Mesothelial cell of epicardium (in vitro differentiated cells): Measurements from ENCODE around the gene TMF1. TPM values are rescaled to one million over a fixed set of nuclear protein-coding genes. Genes with fewer than 3 reads are reported as not detected.

ENCODE experiments used
- DNase-seq, 2 experiments: peaks; one replicate each; pipeline ENCODE4 v3.0.0; 2021; ENCODE audit warnings: low spot score in 2 of 2; ENCODE audit not compliant: unreplicated experiment in 2 of 2
- H3K27ac Mint-ChIP-seq: 2 replicates; pipeline ENCODE4 v1.8.0; 2021; ENCODE audit warnings: mixed read lengths
- H3K27me3 Mint-ChIP-seq: 2 replicates; pipeline ENCODE4 v1.8.0; 2021; ENCODE audit warnings: low read depth, mixed read lengths
- H3K36me3 Mint-ChIP-seq: 2 replicates; pipeline ENCODE4 v1.8.0; 2021; ENCODE audit warnings: mixed read lengths
- H3K4me1 Mint-ChIP-seq: 2 replicates; pipeline ENCODE4 v1.8.0; 2021; ENCODE audit warnings: mixed read lengths
- H3K4me3 Mint-ChIP-seq: 2 replicates; pipeline ENCODE4 v1.8.0; 2021; ENCODE audit warnings: mild to moderate bottlenecking, moderate library complexity, mixed read lengths
- H3K9me3 Mint-ChIP-seq: 2 replicates; pipeline ENCODE4 v1.8.0; 2021; ENCODE audit warnings: mixed read lengths
- CTCF ChIP-seq: fragments of 200-600 bp; sonication (generic); IDR thresholded peaks from one replicate; pipeline ENCODE4 v1.5.0; 2021; ENCODE audit warnings: antibody characterized with exemption; ENCODE audit not compliant: unreplicated experiment
- total RNA-seq: library from RNA; stranded (reverse); gene quantifications from 3 replicates; pipeline ENCODE4 v1.2.1, GENCODE V29; 2021

TMF1 gene
- total RNA-seq, 1 donor from 2014 or later: 39.4 TPM

- peaks cover 2% of the 10 kb centered on the region for H3K36me3 Mint-ChIP-seq
- H3K4me3 Mint-ChIP-seq: peak overlapping the region; percentile 22
Observed at GRCh38 chr3:69011096-69011730, 40.9 kb downstream of the TMF1 start.

GRCh38 chr3:69009559-69010410, 42.3 kb downstream of the TMF1 start:
- no peaks in the 10 kb centered on the region for H3K27me3 Mint-ChIP-seq
- no peak for TF ChIP-seq CTCF
- H3K27ac Mint-ChIP-seq: no peak overlapping the region
- no peak for DNase-seq
- no peak overlapping the region for H3K4me3 Mint-ChIP-seq
- H3K4me1 Mint-ChIP-seq: peaks cover 20% of the 10 kb centered on the region
- H3K9me3 Mint-ChIP-seq: no peaks in the 10 kb centered on the region
- H3K36me3 Mint-ChIP-seq: peaks cover 2% of the 10 kb centered on the region

More at GRCh38 chr3:69011096-69011730, 40.9 kb downstream of the TMF1 start:
- no peak for TF ChIP-seq CTCF
- no peak for DNase-seq
- Mint-ChIP-seq H3K27ac (no peak overlapping the region), H3K9me3 (no peaks in the 10 kb centered on the region), H3K4me1 (peaks cover 14% of the 10 kb centered on the region), H3K27me3 (no peaks in the 10 kb centered on the region)

DNA sequence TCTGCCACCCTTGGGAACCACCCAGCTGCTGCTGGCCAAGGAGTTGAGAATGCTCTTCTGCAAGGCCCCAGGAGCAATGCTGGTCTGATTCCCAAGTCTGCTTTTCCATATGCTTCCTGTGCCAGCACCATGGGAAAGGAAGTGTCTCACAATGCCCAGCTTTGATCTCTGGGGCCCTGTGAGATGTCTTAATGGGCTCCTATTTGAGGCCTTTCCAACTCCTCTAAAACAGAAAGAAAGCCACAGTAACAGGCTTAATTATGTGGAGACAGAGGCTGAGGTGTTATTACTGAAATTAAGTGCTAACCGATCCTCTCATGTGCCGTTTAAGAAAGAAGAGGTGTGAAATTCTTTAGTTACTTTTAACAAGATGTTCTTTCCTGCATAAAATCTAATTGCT, 43.2 kb downstream of the TMF1 start:
- Mint-ChIP-seq H3K27ac (no peak overlapping the region), H3K9me3 (no peaks in the 10 kb centered on the region), H3K4me1 (peaks cover 16% of the 10 kb centered on the region), H3K27me3 (no peaks in the 10 kb centered on the region), H3K36me3 (peaks cover 4% of the 10 kb centered on the region), H3K4me3 (no peak overlapping the region)
- no peak for TF ChIP-seq CTCF
- DNase-seq: no peak

DNA sequence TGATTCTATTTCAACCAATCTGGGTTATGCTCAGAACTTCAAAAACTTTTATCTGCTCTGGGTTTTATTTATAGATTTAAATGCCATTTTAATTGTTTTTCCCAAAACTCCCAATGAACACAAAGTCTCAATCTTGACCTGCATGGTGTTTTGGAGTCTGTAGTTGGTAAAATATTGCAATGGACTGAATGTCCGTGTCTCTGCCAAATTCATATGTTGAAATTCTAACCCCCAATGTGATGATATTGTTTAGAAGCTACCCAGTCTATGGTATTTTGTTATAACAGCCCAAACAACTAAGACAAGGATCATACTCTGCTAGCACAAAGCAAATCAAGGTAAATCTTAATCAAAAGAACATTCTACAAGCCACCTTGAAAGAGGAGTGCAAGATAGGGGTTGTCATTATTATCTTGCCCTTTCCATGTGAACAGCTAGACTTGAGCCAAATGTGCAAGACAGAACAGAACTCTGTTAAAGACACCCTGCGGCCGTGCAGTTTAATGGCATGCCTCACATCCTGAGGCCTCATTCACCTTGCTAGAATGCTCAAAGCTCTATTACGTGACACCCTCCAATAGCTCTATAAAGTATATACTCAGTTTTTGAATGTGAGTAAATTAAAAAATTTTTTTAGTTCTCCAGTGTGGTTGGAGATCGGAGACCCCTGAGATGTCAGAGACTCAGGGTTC, 46.2 kb downstream of the TMF1 start:
- no peaks in the 10 kb centered on the region for H3K27me3 Mint-ChIP-seq
- H3K36me3 Mint-ChIP-seq: peaks cover 4% of the 10 kb centered on the region
- no peak for DNase-seq
- no peak overlapping the region for H3K4me3 Mint-ChIP-seq
- H3K9me3 Mint-ChIP-seq: no peaks in the 10 kb centered on the region
- no peak overlapping the region for H3K27ac Mint-ChIP-seq
- H3K4me1 Mint-ChIP-seq: peaks cover 6% of the 10 kb centered on the region
- no peak for TF ChIP-seq CTCF

- TF ChIP-seq CTCF: no peak
- H3K4me3 Mint-ChIP-seq: no peak overlapping the region
- no peak overlapping the region for H3K27ac Mint-ChIP-seq
- DNase-seq: no peak
- H3K27me3 Mint-ChIP-seq: no peaks in the 10 kb centered on the region
- no peaks in the 10 kb centered on the region for H3K9me3 Mint-ChIP-seq
- H3K36me3 Mint-ChIP-seq: peaks cover 4% of the 10 kb centered on the region
- H3K4me1 Mint-ChIP-seq: peaks cover 6% of the 10 kb centered on the region
Observed at GRCh38 chr3:69005071-69005790, 46.9 kb downstream of the TMF1 start.
